ENCODE measurements around the gene TSPAN3. TPM values are rescaled to one million over a fixed set of nuclear protein-coding genes. Genes with fewer than 3 reads are reported as not detected.

Gene TSPAN3
- total RNA-seq, 2 experiments from 2014 or later, result 18.0 to 23.4 TPM

DNA sequence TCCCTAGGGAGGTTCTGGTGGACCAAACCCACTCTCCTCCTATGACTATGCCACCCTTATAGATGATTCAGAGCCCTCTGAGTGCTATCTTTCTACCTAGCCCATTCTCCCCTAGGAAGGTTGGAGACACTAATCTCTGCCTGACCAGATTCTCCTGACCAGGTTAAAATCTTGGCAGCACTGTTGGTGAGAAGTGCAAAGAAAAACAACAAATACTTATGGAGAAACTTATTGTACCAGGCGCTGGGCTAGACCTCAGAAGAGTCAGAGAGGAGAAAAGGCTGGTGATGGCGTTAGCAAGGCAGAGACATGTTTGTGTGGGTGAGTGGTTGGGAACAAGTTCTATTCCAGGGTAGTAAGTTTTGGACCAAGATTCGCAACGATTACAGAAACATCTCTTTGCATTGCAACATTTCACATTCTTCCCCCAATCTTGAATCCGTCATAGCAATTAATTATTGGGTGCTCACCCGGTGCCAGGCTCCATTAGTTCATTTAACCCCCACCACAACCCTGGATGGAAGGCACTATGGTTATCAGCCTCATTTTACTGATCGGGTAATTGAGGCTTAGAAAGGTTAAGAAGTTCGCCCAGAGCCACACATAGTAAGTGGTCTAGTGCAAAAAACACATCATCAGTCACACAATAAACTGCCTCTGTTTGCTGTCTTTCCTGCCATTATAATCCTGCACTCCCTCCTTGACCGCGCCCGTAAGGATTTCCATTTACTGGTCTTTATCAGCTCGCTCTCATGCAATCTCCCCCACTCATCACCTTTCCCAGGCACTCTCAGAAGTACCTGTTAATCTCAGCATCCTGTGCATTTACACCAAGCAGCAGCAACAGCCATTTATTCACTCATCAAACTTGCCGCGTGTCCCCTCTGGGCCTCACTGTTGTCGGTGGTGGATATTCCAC, 655 bp upstream of the TSPAN3 start:
- DNase-seq, result no peak
- Mint-ChIP-seq H3K36me3 (peaks cover 4% of the 10 kb centered on the region), H3K9me3 (no peaks in the 10 kb centered on the region), H3K4me3 (peak overlapping the region; percentile 77), H3K27me3 (peaks cover 4% of the 10 kb centered on the region), H3K4me1 (peaks cover 15% of the 10 kb centered on the region), H3K27ac (peak overlapping the region; percentile 34)
- ATAC-seq (ENCODE audit: low read depth), result no peak
- POLR2A ChIA-PET, result no interaction called here

DNA sequence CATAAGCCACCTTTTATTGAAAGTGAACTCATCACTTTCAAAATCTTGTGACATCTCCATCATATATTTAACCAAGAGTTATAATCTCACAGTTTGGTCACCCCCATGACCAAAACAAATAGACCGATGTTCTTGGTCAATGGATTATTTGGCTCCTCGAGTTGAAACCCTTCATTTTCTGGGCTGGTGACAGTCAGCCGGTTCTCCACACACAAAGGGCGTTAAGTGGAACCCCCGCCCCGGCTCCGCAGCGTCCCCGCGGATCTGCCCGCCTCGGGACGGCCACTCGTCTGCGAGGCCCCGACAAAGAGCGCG, 772 bp downstream of the TSPAN3 start:
- no peaks in the 10 kb centered on the region for H3K9me3 Mint-ChIP-seq
- peaks cover 2% of the 10 kb centered on the region for H3K27me3 Mint-ChIP-seq
- POLR2A ChIA-PET, result no interaction called here
- ATAC-seq (ENCODE audit: low read depth) (no peak), DNase-seq (no peak)
- H3K27ac Mint-ChIP-seq, result peak overlapping the region; percentile 30
- H3K4me1 Mint-ChIP-seq, result peaks cover 15% of the 10 kb centered on the region
- peak overlapping the region; percentile 76 for H3K4me3 Mint-ChIP-seq
- H3K36me3 Mint-ChIP-seq, result peaks cover 4% of the 10 kb centered on the region

DNA sequence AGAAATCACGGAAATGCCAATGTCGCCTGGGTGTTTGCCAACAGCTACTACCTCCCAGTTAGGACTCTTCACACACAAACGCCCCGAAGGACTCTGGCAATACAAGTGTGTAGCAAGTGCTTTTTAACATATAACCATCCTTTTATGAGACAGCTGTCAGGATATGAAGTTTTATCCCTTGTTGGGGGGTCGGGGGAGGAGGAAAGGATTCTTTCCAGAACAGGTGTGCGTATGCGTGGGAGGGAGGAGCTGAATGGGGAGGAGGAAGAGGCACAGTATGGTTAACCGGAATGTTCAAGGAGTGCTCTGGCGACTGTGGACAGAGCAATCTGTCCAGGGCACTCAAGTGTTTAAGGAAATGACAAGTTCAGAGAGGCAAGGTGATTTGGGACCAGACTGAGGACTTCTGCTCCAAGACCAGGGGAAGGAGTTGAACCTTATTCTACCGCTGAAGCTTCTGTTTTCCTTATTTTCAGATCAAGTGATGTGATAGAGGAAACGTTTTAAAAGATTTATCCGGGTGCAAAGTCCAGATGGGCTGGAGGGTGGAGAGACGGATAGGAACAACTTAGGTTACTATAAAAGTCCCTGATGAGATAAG, 1.3 kb downstream of the TSPAN3 start:
- peaks cover 17% of the 10 kb centered on the region for H3K4me1 Mint-ChIP-seq
- POLR2A ChIA-PET, result no interaction called here
- H3K27me3 Mint-ChIP-seq, result no peaks in the 10 kb centered on the region
- H3K36me3 Mint-ChIP-seq, result peaks cover 4% of the 10 kb centered on the region
- ATAC-seq (ENCODE audit: low read depth), result no peak
- no peaks in the 10 kb centered on the region for H3K9me3 Mint-ChIP-seq
- no peak for DNase-seq
- H3K4me3 Mint-ChIP-seq, result peak overlapping the region; percentile 76
- peak overlapping the region; percentile 56 for H3K27ac Mint-ChIP-seq

DNA sequence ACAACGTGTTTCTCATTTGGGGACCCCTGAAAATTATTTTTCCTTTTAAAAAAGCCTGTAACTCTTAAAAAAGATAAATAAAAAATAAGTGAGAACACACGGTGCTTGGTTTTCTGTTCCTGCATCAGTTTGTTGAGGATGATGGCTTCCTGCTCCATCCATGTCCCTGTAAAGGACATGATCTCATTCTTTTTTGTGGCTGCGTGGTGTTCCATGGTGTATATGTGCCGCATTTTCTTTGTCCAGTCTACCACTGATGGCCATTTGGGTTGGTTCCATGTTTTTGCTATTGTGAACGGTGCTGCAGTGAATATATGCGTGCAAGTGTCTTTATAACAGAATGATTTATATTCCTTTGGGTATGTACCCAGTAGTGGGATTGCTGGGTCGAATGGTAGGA, 2.3 kb downstream of the TSPAN3 start:
- Mint-ChIP-seq H3K4me1 (peaks cover 17% of the 10 kb centered on the region), H3K36me3 (peaks cover 4% of the 10 kb centered on the region), H3K27me3 (no peaks in the 10 kb centered on the region), H3K27ac (no peak overlapping the region), H3K9me3 (no peaks in the 10 kb centered on the region), H3K4me3 (no peak overlapping the region)
- DNase-seq (no peak), ATAC-seq (ENCODE audit: low read depth) (no peak)
- POLR2A ChIA-PET, result no interaction called here

DNA sequence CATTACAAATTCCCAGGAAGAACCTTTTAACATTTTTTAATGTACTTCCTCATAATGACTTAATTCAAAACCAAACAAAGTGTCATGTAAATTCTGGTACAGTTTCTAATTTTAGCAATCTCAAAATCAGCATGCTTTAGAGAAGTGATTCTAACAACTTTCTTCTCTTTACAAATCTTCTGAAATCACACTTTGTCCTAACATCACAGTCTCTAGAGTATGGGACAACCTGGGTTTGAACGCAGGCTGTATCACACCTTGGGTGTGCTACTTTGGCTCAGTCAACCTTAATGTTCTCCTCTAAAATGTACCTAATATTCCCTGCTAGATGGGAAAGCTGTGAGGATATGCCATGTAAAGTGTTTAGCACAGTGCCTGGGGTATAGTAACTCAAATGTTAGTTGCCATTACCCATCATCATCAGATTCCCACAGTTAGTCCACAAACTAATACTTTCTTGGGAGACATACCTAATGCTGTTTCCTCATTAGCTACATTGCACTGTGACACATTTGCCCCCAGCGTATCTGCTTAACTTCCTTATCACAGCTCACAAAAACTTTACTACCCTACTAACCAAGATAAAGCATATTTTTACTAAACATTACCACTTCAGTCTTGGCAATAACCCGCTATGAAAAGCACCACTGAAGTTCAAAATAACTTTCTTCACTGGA, 3.1 kb downstream of the TSPAN3 start:
- Mint-ChIP-seq H3K27ac (no peak overlapping the region), H3K9me3 (no peaks in the 10 kb centered on the region), H3K36me3 (peaks cover 4% of the 10 kb centered on the region), H3K4me3 (no peak overlapping the region), H3K4me1 (peaks cover 17% of the 10 kb centered on the region), H3K27me3 (no peaks in the 10 kb centered on the region)
- ATAC-seq (ENCODE audit: low read depth) (no peak), DNase-seq (no peak)
- POLR2A ChIA-PET, result no interaction called here

DNA sequence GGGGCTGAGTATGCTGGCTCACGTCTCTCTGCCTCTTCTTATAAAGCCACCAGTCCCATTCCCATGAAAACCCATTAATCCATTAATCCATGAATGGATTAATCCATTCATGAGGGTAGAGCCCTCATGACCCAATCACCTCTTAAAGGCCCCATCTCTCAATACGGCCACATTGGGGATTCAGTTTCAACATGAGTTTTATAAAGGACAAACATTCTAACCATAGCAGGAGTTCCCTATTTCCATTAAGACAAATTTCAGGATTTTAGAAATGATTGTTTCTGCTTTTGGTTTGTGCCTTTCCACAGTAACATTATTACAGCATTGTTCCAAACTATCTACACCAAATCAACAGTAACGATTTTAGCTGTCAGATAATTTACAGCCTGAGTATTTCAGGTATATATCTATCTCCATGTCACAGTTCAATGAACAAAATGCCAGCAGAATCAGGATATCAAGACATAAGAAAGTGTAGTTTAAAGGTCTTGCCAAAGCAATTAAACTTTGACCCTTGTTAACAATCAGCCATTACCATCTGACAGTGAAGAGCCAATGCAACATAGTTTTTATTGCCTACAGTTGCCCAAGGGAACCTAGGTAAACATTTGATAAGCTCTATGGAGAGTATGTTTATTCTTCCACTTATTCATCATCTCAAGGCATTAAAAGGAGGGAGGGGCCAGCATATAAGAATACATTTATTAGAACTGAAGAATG, 3.8 kb downstream of the TSPAN3 start:
- POLR2A ChIA-PET, result no interaction called here
- Mint-ChIP-seq H3K9me3 (no peaks in the 10 kb centered on the region), H3K27ac (no peak overlapping the region), H3K4me3 (no peak overlapping the region), H3K4me1 (peaks cover 17% of the 10 kb centered on the region), H3K27me3 (no peaks in the 10 kb centered on the region), H3K36me3 (peaks cover 4% of the 10 kb centered on the region)
- ATAC-seq (ENCODE audit: low read depth), result no peak
- DNase-seq, result no peak

DNA sequence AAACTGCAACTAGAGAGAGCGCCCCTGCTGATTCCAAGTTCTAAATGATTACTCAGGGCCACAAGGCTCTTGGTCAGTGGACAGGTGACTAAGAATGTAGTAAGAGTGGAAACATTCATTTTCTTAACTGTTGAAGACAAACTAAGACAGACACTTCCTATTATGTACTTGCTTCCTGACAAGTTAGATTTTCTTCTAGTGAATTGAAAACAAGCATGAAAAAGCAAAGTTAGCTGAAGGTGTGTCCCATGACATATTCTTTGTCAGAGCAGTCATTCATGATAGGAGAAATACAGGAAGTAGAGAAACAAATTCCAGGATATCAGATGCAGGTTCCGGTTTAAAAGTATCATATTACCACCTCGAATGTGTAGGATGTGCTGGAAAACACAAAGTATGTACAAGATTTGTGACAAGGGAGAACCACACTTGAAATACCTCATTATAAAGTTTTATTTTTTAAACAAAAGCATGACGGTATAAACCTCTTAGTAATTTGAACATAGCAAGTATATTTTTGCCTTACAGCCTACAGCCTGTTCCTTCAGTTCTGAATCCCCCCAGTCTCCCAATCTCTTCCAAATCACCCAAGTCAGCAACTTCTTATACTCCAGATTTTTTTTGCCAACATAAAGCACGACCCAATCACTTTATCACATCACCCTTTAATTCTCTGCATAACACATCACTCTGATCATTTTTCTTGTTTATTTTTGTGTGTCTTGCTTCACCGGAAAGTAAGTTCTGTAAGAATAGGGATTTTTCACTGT, 6.2 kb downstream of the TSPAN3 start:
- no peak for ATAC-seq (ENCODE audit: low read depth)
- Mint-ChIP-seq H3K27me3 (no peaks in the 10 kb centered on the region), H3K4me3 (no peak overlapping the region), H3K4me1 (peaks cover 19% of the 10 kb centered on the region), H3K9me3 (no peaks in the 10 kb centered on the region), H3K36me3 (peaks cover 4% of the 10 kb centered on the region), H3K27ac (no peak overlapping the region)
- no peak for DNase-seq
- POLR2A ChIA-PET, result no interaction called here

DNA sequence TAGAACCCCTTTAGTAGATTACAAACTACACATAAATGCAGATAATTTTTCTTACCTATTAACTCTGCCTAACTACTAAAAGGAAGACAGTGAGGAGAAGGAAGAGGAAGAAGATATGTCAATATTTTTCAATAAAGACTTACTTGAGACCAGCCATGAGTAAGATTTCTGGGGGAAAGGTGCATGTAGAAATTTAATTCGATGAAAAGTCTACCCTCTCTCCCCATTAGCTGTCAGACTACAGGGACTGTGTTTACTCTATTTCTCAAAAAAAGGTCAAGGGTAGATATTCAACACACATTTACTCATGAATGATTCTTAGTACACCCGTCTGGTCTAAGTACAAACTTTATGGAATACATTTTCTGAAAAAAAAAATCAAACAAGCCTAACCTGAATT, 6.8 kb downstream of the TSPAN3 start:
- Mint-ChIP-seq H3K9me3 (no peaks in the 10 kb centered on the region), H3K27ac (no peak overlapping the region), H3K27me3 (no peaks in the 10 kb centered on the region), H3K4me3 (no peak overlapping the region), H3K4me1 (peaks cover 19% of the 10 kb centered on the region), H3K36me3 (peaks cover 4% of the 10 kb centered on the region)
- no peak for DNase-seq
- POLR2A ChIA-PET, result interaction anchor here (0.6 kb wide), 1 partner anchor 100 kb away, joined by 3 read pairs; no protein-coding TSS in a partner anchor
- no peak for ATAC-seq (ENCODE audit: low read depth)

DNA sequence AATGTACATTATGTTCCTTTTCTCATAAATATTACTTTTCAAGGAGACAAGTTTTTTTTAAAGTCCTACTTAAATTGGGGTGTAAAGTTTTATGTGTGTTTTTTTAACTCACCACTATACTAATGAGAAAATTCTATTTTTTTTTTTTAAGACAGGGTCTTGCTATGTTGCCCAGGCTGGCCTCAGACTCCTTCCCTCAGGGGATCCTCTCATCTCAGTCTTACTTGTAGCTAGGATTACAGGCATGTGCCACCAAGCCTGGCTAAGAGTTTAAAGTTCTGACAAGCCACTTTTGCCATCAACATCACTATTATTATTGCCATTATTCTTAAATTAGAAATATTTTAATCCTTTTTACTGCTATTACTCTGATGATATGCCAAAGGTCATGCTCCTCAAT, 7.7 kb downstream of the TSPAN3 start:
- Mint-ChIP-seq H3K27me3 (no peaks in the 10 kb centered on the region), H3K4me1 (peaks cover 17% of the 10 kb centered on the region), H3K36me3 (peaks cover 2% of the 10 kb centered on the region), H3K4me3 (no peak overlapping the region), H3K9me3 (no peaks in the 10 kb centered on the region), H3K27ac (no peak overlapping the region)
- DNase-seq, result no peak
- POLR2A ChIA-PET, result no interaction called here
- no peak for ATAC-seq (ENCODE audit: low read depth)

DNA sequence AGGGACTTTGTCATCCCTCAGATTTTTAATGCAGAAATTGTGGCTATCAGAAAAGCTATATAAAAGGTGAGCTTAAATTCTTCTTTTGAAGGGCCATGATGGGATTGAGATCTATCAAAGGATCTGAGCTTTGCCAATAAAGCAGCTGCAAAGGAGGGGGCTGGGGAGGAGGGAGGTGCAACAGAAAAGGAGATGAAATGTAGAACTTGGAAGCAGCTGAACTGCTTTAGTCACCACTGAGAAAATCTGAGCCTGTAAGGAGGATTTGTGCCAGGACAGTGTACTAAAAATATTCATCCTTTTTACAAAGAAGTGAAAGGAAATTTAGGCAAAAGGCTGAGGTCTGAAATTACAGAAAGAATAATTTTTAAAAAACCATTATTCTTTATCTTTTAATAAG, 10.4 kb downstream of the TSPAN3 start:
- no peaks in the 10 kb centered on the region for H3K27me3 Mint-ChIP-seq
- peaks cover 13% of the 10 kb centered on the region for H3K4me1 Mint-ChIP-seq
- DNase-seq (no peak), ATAC-seq (ENCODE audit: low read depth) (no peak)
- H3K9me3 Mint-ChIP-seq, result no peaks in the 10 kb centered on the region
- no peak overlapping the region for H3K4me3 Mint-ChIP-seq
- no peaks in the 10 kb centered on the region for H3K36me3 Mint-ChIP-seq
- POLR2A ChIA-PET, result no interaction called here
- H3K27ac Mint-ChIP-seq, result no peak overlapping the region

DNA sequence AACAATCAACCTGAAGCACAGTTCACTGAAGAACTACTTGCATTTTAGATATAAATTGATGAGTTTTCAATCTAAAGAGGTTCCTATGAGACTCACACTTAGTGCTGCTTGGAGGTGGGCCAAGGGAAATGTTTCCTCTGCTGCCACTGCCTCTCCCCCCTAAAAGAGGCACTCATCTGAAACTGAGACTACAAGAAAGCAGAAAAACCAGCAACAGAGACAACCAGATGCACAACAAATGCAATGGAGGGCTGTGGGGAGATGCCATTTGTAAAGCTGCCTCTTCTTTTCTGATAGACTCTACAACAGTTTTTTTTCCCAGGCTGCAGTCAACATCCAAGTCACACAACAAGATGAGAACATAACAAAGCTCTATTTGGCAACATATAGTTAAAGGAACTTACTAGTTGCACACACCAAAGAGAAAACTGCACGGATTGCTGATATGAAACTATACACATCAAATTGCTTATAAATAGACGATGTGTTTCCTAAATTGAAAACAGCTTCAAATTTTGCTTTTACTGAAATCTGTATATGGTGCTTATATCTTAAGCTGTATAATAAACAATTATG, 11.0 kb downstream of the TSPAN3 start:
- no peak overlapping the region for H3K27ac Mint-ChIP-seq
- H3K4me3 Mint-ChIP-seq, result no peak overlapping the region

DNA sequence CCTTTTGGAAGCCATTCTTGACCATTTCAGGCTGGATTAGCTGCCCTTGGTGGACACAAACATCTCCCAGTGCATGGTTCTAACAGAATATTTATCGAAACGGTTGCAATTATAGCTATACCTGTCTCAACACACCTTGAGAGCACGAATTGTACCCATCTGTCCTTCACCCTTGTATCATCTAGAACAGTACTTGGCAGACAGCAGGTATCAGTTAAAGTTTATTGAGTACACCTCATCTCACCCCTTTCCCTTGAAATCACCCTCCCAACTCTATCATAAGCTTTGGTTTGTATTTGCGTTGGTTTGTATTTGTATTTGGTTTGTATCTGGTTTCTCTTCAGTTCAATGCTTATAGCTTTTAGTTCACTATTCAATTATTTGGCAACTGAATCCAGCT, 12.4 kb downstream of the TSPAN3 start:
- H3K27ac Mint-ChIP-seq, result no peak overlapping the region
- peaks cover 12% of the 10 kb centered on the region for H3K4me1 Mint-ChIP-seq
- no peak for DNase-seq
- H3K27me3 Mint-ChIP-seq, result no peaks in the 10 kb centered on the region
- POLR2A ChIA-PET, result no interaction called here
- H3K9me3 Mint-ChIP-seq, result no peaks in the 10 kb centered on the region
- H3K4me3 Mint-ChIP-seq, result no peak overlapping the region
- ATAC-seq (ENCODE audit: low read depth), result no peak
- H3K36me3 Mint-ChIP-seq, result peaks cover 4% of the 10 kb centered on the region

More for the DNA sequence above, 11.0 kb downstream of the TSPAN3 start:
- Mint-ChIP-seq H3K36me3 (no peaks in the 10 kb centered on the region), H3K4me1 (peaks cover 12% of the 10 kb centered on the region), H3K9me3 (no peaks in the 10 kb centered on the region), H3K27me3 (no peaks in the 10 kb centered on the region)
- POLR2A ChIA-PET, result no interaction called here
- ATAC-seq (ENCODE audit: low read depth) (peak; percentile 36), DNase-seq (no peak)

DNA sequence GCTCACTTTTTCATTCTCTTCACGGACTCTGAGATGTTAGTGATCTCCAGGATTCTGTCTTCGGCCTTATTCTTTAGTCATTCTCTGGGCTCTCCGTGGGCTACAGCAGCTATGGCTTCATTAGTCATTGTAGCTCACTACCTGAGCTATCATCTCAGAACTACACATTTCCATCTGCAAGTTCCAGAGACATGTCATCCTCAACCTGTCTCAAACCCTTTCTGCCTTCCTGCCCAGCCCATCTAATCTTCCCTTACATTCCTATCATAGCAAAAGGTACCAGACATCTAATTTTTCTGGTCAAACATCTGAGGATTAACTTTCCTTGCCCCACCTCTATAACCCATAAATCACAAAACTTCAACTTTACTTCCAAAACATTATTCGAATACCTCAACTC, 13.2 kb downstream of the TSPAN3 start:
- Mint-ChIP-seq H3K9me3 (no peaks in the 10 kb centered on the region), H3K4me1 (peaks cover 12% of the 10 kb centered on the region), H3K4me3 (no peak overlapping the region), H3K27me3 (no peaks in the 10 kb centered on the region), H3K36me3 (peaks cover 4% of the 10 kb centered on the region), H3K27ac (no peak overlapping the region)
- POLR2A ChIA-PET, result no interaction called here
- ATAC-seq (ENCODE audit: low read depth) (no peak), DNase-seq (no peak)

Measured in activated naive CD8-positive, alpha-beta T cell treated with anti-CD3 and anti-CD28 coated beads, Interleukin-2, amount 10 ng/mL, durations not matched to agents 7 days and 5 days (primary cell).